ENCODE measurements around the gene LCAT.

GRCh38 chr16:67953641-67954375 lies 9.9 kb upstream of the LCAT start:
- TF ChIP-seq POLR2A (IDR thresholded peaks at IDR 0.05), result no peak
- TF ChIP-seq CTCF (IDR thresholded peaks at IDR 0.05), result no peak

Measured in gastroesophageal sphincter (tissue), 3 donors.